ENCODE data around the gene RIPOR2.
"Not testable (repeated sequence)": the region's sequence is repeated elsewhere in the genome, so short reads cannot be mapped to it uniquely, and the experiment has no call there.

RIPOR2 gene

GRCh38 chr6:24901698-24902328 lies 33.9 kb downstream of the RIPOR2 start:
- DNase-seq, result no peak

DNA sequence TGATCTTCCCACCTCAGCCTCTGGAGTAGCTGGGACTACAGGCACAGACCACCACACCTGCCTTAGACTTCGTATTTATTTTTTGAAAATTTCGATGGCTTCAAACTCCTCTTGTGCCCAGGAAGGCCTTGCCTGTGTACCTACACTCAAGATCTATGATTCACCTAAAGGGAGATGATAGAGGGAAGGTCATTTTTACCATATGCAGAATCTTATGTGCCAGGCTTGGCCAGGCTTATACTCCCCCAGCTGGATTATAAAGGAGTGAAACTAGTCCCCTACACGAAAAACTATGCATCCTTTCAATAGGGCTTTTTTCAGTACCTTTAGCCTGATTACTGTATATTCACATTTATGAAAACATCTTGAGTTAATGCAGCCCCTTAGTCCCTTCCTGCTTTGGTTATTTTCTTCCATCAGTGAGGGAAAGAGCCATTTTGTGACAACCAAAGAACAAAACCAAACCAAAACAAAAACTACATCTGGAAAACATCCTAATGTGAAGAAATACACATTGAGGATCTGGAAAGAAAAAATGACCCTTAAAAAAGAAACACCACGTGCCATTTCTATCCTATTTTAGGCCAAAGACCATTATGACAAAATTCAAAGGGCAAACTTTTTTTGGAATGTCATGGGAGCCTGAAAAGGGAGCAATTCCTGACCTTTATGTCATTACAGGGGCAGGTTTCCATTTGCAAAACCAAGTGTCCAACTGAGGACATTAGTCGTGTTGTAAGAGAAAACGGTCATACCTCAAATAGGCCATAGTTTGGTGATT lies 34.7 kb downstream of the RIPOR2 start:
- DNase-seq, result no peak

GRCh38 chr6:24899997-24900325 lies 35.8 kb downstream of the RIPOR2 start:
- no peak for DNase-seq

- DNase-seq, result no peak
Observed at GRCh38 chr6:24899136-24899996, 36.4 kb downstream of the RIPOR2 start.

GRCh38 chr6:24898676-24899075 lies 37.1 kb downstream of the RIPOR2 start:
- no peak for DNase-seq

- DNase-seq, result no peak
Observed at GRCh38 chr6:24897186-24897585, 38.6 kb downstream of the RIPOR2 start.

GRCh38 chr6:24893342-24893850 lies 42.4 kb downstream of the RIPOR2 start:
- no peak for DNase-seq

DNA sequence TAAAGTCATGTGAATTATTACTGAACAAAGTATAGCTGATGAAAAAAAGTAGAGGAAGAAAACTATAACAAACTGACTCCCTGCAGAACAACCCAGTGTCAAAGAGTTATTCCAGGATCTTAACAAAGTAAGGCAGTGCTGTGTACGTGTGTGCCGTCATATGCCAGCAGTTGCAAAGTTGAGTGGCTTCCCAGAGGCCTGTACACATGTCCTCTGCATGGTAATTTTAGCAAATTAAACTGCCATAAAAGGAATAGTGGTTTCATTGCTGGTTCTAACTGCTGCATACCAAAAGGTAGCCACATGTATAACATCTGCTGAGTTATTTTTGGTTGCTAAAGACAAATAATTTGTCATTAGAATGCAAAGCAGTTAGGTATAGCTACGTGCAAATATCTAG lies 44.8 kb downstream of the RIPOR2 start:
- DNase-seq, result no peak

- no peak for DNase-seq
Observed at GRCh38 chr6:24890471-24890870, 45.3 kb downstream of the RIPOR2 start.

- no peak for DNase-seq
Observed at GRCh38 chr6:24888715-24889370, 46.9 kb downstream of the RIPOR2 start.

DNA sequence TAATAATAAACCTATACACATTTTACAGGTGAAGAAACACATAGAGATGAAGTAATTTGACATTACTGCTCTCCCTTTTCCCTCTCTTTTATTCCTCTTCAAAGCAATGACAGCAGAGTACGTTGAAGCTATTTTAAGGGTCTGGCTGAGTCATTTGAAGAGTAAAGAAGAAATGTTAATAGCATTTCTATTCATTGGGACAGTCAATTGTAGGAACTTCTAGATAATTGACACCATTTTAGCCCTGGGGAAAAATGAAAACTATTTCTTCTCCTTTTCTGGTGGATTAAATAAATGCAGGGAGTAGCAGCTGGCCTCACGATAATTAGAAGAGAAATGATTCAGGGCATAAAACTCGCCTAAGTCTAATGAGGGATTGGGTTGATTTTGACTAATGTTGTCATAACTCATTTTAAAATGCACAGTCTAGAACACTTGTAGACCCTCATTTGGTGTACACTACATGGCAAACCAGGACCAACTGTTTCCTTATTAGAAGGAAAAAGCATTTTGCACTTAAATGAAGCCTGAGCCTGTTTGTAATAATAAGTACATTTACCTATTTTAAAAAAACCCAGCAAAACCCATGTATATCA lies 48.1 kb downstream of the RIPOR2 start:
- no peak for DNase-seq

- DNase-seq, result peak; percentile 60
Observed at GRCh38 chr6:24883618-24884017, 52.1 kb downstream of the RIPOR2 start.

GRCh38 chr6:24882835-24883555 lies 52.8 kb downstream of the RIPOR2 start:
- DNase-seq, result no peak

- DNase-seq, result no peak
Observed at GRCh38 chr6:24882295-24882694, 53.5 kb downstream of the RIPOR2 start.

- no peak for DNase-seq
Observed at GRCh38 chr6:24881376-24881775, 54.4 kb downstream of the RIPOR2 start.

DNA sequence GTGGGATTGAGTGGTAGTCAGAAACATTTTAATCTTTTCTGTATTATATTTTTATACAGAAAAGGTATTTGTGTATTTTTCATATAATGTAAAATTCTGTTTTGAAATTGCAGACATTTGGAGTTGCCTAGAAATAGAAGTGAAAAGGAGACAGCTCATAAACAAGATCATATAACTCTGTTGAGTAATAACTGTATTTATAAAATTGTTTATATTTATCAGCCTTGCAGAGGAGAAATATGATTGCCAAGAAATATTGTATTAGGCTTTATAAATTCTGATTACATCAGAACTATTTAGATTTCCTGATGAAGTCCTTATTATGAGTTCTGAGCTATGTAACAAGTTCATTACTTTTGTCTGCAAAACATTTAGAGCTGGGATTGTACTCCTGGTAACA lies 55.3 kb downstream of the RIPOR2 start:
- no peak for DNase-seq

DNA sequence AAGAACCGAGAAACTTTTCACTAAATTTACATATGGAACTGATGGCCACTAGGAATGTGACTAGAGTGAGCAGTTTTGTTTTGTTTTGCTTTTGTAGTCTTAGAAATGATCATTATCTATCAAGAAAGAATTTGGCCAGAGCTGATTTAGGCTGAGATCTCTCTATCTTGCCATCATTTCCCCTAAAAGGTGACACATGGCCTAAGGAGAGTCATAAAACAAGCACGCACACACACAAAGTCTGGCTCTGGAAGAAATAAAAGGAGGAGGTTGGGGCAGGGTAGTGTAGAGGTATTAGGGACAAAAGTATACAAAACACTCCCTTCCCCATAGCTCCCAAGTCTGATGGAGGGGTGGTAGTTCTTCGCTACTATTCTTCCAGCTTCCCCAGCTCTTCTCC lies 56.4 kb downstream of the RIPOR2 start:
- no peak for DNase-seq

DNA sequence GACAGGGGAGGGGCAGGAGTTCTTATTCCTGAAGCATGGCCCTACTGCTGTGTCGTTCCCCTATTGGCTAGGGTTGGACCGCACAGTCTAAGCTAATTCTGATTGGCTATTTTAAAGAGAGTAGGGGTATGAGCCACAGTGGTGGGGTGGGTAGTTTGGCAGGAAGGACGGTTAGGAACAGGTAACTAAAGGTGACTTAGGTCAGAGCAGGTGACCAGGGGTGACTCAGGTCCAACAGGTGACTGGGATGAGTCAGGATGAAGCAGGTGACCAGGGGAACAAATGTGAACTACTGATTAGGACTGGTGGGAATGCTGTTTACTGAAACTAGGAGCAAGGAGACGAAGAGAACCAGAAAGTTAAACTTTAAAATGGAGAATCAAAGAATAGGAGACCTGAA lies 58.0 kb downstream of the RIPOR2 start:
- not testable (repeated sequence) for DNase-seq

DNA sequence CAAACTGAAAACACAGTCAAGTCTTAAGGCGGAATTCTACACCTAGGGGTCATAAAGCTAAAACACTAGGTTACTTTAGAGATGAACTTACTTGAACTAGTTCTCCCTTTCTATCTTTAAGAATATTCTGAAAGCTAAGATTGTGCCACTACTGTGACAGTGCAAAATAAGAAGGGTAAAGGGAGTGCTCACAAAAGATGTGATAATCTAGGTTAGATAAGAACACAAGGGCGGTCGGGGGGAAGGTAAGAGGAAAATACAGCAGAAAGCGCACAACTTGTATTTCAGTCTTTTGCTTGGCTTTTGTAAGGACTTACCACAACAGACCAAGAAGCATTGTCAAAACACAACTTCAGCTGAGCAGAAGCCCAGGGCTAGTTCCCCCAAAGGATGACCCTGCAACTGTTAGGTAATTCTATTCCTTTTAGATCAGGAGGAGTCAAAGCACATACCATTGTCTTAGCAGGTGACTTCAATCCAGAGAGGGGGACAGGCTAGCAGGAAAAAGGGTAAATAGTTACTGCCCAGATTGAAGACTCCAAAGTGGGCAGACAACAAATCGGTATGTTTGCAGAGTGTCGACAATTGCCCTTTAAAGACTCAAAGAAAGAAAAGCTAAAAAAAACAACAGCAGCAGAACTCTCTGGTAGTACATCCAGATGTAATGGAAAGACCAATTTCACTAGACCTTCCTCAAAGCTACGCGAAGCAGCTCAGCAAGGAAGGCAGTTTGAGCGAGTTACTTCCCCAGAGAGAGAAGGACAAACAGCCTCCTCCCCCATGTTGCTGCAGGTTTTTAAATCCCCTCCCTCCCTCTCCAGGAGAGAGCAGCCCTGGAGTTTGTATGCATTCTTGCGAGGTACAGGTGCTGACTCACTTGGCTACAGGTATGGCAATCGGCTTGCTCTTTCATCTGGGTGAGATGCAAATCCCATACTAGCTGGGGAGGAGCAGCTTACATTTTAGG lies 59.0 kb downstream of the RIPOR2 start:
- no peak for DNase-seq

DNA sequence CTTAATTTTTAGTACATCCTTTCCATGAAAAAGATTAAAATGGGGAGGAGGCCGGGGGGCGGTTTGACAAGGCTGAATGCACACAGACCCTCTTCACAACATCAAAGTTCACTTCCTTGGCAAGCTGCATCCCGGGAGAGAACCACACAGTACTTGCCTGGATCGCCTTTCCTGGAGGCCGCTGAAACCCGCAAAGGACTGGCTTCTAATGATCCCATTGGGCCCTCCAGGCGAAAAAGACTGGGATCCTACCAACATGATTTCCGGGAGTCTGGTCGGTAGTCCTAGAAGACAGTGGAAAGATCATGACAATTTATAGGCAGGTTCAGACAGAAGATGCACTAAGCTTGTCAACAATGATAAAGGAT lies 60.2 kb downstream of the RIPOR2 start:
- DNase-seq, result no peak
